NCI-H2081 treated with DMSO at 0.1 percent for 48 hours (cell line): Measurements from ENCODE around the gene PLAGL1.

Experiments used
- DNase-seq: peaks from one replicate; lab custom pipeline; 2025; lab: John Stamatoyannopoulos, UW

Gene PLAGL1

DNA sequence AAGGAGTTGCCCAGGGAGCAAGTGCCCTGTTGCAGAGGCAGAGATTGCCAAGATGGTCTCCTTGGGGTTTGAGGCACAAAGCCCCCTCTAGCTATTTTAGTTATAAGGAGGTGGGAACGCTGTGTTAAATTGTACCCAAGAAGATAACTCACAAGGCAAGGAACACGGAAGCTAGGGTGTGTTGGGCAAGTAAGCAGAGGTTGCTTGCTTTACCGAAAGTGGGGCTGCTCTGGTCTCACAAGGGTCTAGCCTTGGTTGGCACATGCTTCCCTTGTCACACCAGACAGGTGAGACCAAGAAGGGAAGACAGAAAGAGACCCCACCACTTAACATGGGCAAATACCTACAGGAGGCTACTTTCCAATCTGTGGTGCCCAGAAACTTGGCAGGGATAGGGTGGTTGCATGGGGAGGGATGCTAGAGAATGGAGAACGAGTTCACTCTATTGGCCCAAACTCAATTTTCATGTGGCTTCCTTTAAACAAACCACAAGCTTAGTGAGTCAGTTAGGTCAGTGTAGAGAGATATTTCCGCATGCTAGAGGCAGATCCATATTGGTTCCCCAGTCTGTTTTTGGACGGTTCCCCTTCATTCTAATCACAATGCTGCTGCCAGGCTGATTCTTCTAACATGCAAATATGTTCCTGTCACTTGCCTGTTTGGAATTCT is 42.4 kb downstream of the PLAGL1 start:
- no peak for DNase-seq

DNA sequence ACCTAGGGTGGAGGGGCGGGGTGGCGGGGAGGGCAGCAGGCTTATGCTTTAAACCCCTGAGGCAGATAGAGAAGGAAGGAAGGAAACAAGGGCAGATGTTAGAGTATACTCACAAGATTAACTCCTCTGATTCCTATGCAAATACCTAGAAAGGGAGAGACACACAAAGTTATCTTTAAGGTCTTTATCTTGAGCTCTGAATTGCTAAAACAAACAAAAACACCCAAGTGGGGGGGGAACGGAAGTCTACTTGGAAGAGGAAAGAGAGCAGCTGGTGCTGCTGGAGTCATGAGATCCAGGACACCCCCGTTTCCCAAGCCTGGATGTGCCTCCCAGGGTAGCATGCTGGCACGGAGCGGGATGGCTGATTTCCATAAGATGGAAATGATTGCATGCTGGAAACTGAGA is 43.4 kb downstream of the PLAGL1 start:
- DNase-seq: no peak

DNA sequence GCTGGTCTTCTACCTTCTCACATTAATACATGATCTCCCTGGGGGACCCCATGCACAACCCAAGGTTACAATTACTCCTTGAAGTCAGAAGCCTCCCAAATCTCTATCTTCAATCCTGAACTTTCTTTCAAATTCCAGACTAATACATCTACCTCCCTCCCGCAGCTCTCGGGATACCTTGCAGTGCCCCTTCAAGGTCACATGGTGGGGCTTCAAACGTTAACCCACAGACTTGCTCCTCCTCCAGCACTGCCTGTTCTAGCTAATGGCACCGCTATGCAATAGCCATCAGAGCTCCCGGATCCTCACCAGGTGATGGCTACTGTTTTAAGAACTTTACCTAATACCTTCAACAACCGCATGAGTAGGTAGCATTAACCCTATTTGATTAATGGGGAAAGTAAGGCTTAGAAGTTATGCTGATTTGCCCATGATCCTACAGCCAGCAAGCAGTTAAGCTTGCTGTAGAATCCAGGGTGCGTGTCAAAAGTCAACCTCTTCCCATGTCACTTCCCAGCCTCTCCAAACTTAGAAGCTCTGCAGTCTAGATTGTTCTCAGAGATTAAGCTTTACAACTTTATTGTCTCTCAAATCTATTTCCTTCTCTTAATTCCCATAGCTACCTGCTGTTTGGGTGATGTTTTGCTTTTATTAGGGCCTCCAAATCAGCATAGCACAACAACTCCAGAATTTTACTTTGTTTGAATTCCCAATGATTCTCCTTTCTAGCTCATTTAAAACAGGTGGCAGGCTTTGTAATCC is 44.7 kb downstream of the PLAGL1 start:
- no peak for DNase-seq

DNA sequence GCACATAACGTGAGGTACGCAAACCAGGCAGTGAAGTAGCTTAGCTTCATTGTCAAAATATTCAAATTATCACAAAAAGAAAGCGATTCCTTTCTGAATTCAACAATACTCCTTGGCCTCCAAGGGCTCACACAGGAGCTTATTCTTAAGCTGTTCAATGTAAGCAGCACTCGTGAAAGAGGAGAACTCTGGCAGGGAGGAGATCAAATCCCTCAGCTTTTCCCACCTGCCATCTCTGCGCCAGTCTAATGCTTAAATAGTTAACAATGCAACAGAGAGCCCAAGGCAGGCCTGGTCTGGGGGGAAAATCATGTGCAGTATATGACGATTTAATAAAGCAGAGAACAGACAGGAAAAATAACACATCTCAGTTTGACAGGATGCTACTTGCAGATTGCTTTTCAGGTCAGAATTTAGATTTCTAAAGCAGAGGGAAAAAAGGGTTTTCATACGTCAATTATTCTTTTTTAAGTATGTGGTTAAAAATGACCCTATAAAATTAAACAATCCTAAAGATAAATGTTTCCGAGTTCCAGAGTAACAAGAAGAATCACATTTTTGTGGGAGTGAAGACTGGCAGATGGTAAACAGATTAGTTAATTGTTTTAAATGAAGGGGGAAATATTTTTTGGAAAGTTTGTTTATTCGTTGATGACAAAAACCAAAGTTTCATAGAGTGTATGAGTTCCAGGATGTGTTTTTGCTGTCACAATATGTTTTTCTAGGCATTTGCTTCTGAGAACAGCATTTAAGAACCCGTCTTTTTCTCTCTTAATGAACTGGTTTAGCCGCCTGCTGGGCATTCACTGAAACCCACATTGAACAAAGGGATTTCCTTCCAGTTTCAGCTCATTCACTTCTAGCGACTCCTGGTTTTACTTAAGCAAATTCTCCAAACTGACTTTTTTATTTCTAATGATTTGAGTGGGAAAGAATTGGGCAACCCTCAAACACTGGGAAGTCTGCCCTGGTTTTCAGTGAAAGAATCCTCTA is 45.9 kb downstream of the PLAGL1 start:
- no peak for DNase-seq

DNA sequence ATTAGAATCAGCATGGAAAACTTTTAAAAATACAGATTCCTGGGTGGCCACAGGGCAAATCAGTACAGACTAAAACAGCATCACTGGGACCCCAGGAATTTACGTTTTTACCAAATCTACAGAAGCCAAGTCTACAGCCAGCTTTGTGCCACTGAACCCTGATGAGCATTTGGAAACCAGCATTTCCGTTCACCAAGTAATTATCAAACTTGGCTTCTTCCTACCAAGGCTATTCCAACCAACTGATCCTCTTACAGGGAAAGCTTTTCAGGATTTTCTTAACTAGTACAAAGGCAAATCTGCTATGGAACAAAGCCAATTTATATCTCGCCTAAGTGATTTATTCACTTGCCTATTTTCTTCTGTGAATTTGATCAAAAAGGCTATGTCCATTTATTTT is 47.0 kb downstream of the PLAGL1 start:
- DNase-seq: no peak

DNA sequence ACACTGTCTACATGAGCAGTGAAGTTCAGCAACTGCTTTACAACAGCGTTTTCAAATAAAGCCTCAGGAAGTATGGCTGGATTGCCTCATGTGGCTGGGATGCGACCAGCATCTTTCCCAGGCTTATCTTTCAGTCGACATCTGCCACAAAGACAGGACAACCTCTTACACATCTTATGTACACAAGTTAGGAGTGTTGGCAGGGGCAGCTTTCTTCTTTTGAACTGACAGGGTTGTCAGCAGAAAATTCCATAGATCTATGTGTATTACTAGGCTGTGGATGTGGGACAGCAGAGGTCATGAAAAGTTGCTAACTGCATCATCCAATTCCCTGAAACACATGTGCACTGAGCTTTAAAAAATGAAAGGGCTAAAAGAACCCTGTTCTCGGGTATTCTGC is 48.1 kb downstream of the PLAGL1 start:
- DNase-seq: no peak

DNA sequence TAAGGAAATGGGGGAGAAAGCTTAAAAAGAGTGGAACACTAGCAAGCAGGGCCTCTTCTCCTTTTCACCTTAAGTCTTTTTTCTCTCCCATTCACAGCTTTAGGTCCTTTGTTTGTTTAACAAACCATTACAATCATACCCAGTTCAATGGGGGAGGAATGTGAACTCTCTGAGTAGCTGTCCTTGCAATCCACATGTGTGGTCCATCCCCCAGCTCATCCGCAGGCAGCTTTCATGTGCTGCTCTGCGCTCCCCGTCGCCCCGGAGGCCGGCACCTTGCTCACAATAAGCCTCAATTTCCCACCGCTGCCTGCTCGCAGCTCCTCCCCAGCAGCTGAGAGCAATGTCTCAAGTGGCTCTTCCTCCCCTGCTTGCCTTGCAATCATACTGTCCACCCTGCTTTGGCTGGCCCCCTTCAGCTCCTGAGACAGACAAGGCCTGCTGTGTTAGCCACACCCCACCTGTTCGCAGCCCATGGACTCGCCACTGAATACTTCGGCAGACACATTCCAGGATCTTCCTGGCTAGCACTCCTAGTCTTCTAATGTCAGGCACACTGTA is 49.1 kb downstream of the PLAGL1 start:
- no peak for DNase-seq

DNA sequence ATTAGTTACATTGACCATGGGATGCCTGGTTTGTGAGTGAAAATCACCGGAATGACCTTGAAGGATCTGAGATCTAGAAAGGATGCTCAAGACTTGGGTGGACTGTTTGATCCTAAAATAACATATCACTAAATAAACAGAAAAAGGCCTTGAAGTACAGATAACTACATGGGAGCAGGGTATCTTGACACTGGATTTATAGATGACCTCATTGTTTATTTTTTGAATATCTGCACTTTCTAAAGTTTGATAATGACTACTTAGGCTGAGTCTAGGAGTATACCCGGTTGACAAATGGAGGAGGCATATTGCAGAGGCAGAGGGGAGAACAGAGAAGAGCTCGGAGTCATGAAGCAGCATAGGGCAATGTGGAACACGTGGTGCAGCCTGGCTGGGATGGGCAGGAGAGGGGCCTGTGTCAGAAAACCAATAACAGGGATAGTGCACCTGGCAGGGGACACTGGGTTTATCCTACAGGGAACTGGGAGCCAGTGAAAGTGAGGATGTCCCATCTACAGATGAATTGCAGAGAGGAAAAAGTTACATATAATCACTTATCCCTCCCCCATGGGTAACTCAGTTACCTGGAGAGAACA is 50.3 kb downstream of the PLAGL1 start:
- DNase-seq: no peak

DNA sequence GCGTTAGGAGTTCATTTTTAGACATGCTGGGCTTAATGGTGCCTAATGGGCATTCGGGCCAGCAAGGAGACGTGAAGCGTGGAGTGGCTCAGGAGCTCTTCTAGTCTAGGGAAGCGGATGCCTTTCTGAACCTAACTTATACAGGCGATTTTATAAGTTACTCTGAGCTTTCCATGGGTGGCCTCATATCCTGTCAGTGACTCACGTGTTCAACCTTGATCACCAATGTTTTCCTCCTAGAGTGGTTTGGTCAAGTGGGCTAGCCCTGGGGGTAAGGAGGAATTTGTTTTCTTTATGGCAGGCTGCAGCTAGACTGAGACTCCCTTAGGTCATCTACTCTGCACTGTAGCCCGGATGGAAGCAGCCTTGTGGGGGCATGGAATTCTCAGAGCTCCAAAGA is 52.1 kb downstream of the PLAGL1 start:
- DNase-seq: no peak

DNA sequence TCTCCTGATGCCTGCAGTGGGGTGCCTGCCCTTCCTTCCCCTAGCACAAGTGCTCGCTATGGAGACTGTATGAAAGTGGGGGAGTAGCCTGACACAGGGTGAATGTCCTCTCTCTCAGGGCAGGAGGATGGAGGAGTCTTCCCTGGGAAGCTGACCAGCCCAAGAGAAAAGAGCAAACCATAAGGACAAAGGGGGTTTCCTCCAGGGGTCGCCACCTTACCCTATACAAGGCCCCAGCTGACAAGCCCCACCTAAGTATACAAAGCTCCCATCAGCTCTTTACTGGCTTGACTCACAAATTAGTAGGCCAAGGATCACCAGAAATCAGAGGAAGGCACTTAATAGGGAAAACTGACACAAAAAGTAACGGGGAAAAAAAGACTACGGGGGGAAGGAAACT is 54.1 kb downstream of the PLAGL1 start:
- DNase-seq: no peak

DNA sequence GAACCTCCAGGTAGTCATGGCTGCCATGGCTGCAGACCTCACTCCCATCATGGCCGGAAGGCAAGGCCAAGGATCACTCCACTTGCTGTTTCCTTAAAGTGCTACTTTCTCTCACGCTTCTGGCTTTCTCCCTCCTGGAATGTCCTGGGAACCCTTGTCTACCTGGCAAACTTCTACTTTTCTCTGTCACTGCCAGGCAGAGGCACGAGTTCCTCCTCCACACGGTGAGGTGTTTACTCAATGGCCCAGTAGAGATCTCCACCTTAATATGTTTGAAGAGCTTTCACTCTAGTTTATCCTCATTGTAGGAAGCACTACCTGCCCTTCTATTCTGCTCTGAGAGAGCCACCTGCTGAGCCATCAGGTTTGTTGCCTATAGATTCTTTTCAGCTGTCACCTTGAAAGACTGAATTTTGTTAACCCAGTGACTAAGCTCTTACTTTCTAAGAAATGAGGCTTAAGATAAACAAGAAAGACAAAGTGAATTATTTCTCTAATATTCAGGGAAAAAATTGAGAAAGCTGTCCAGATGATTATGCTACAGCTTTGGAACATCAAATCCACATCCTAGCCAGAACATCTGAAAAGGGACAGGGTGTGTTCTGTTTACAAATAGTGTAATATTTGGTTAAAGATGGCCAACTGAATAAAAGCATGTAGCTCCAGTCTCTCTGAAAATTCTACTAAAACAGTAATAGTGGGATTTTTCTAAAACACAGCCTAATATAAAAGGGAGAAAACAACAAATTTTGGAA is 54.9 kb downstream of the PLAGL1 start:
- no peak for DNase-seq

DNA sequence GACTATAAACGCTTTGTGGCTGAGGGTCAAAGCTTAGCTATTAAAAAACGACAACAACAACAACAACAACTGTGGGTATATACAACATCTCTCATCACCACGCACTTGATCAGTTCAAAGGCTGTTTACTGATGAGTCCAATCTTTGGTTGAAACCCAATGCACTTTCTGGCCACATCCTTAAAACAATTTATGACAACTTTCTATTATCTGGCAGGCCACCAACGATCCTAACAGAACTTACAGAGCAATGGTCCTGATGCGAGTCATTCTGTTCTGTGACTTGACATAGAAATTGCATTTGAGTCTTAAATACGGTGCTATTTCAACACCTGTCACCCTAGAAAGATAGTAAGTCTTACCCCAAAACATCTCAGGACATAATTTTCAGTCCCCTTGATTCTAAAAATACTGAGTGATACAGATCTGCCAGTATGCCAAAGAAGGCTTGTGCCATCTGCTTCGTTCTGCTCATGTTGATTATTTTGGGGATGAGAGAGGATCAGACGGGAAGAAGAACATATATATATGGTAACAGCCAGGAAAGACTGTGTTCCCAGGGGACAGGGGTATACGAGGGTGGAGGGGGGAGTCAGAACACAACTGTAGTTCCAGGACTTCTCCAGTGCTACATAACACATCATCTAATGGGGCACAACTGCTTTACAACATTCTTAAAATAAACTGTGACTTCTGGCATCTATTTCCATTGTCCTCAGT is 55.8 kb downstream of the PLAGL1 start:
- no peak for DNase-seq

DNA sequence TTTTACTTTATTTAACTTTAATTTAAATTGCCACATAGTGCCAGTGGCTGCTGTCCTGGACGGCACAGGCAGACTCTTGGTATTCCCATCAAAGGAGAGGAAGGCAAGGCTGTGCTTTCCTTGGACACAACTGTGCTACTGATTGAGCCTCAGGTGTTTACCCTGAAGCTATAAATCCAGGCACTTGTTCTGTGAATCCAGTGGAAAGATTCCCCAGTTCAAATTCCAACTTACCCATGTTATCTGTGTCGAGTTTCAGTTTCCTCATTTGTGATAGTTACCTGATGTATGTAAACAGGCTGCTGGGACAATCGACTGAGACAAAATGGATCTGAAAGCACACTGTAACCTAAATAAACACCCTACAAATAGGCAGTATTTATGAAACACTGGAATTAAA is 57.2 kb downstream of the PLAGL1 start:
- no peak for DNase-seq

DNA sequence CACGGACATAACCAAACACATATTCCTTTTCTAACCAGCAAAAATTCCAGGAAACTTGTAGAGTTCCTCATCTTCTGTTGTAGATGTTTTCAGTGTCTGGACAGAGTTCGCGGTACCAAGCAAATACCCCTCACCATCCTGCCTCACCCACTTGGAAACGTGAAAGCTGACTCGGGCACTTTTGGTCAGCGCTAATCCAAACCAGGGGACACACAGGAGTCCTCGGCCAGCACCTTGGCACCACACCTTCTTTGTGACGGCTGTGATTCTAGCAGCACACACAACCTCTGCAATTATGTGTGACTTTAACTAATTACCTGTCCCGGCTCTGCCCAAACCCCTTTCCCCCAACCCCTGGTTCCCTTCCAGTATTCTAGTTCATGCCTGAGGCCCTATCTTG is 58.1 kb downstream of the PLAGL1 start:
- DNase-seq: no peak

DNA sequence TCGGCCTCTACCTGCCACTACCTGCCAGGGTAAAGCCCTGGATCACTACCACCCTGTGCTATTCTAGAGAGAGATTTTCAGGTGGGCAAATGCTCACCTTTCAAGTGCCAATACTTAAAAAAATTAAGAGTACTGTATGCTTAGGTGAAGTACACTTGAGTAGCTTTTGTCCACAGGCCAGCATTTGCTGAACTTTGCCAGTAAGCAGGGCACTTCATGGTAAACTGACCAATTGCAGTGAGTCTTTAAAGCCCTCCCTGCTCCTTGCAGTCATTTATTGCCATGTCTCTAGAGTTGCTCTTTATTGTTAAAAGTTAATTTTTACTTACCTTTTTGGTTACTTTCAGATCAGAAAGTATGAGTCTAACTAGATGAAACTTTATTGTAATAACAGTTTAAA is 58.5 kb downstream of the PLAGL1 start:
- DNase-seq: no peak

DNA sequence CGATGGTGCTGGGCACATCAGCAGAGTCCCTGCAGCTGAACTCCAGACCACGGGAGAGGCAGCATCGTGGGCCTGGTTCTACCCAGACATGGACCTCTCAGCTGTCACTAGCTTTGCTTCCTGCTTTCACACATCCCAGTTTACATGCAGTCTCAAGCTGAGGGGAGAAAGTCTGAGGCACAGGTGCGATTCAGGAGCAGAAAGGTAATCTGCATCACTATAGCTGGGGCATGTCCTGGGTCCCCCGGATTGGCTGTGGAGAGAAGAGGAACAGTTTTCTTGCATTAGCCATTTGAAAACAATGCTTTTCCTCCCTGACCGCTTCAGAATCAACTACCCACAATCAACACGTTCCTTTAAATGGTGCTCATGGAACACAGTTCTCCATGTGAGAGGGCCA is 59.9 kb downstream of the PLAGL1 start:
- DNase-seq: no peak

DNA sequence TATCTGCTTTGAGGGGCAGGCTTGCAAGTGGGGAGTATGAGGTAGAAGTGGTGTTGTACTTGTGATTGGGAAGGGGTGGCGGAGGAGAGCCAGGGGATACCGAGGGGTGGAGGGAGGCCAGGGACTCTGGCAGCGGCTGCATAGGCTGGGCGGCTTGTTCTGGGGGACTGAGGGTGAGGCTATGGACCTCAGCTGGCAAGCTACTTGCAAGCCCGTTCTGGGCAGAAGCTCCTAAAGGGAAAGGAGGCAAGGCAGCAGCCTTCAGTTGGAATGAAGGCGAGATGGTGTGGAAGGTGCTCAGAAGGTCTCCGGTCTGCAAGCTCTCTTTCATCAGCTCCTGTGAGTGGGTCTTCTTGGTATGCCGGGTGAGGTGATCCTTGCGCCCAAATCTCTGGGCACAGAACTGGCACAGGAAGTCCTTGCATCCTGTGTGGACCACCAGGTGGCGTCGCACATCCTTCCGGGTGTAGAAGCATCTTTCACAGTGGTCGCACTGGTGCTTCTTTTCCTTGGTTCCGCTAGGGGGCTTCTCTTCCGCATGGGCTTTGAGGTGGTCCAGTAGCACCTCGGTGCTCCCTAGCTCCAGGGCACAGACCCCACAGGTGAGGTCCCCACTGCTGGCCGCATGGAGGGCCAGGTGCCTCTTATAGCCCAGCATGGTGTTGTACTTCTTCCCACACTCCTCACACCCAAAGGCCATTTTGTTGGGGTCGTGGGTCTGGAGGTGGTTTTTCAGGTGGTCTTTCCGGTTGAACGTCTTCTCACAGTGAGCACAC is 66.0 kb downstream of the PLAGL1 start:
- DNase-seq: no peak

DNA sequence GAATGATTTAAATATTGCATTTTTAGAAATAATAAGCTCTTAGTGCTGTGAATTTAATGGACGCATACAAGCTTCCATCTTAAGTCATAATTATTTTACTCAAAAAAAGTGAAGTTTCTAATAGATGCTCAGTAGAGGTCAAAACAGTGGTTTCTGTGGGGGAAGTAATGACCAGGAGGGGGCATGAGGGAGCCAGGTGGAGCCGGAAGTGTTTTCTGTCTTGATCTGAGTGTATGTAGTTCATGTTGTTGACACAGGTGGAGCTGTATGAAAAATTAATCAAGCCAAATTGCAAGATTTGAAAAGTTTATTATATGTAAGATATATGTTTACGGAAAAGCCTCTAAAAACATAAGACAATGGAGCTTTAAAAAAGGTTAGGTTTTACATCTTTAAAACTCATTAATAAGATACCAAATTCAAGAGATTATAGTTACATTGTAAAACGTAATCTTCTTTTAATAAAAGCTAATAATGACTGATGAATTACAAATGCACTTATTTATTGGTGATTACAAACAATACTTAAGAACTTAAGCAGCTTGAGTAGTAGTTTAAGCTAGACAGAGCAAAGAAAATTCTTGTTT is 68.0 kb downstream of the PLAGL1 start:
- DNase-seq: no peak

DNA sequence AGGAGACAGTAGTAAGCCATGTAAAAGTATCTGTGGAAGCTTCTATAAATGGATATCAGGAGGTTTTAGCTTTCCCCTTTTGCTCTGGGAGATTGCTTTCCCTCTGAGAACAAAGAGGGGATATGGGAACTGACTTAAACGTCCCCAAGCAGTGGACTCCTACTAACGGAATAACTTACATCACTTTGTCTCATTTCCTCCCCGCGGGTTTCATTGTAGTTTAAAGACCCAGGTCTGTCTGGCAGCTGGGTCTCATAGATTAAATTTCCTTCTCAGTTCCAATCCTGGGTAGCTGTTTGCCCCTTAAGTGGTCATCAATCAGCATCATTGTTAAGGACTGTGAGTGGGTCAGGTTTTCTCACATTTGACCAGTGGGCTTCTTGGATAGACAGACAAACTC is 68.7 kb downstream of the PLAGL1 start:
- no peak for DNase-seq

DNA sequence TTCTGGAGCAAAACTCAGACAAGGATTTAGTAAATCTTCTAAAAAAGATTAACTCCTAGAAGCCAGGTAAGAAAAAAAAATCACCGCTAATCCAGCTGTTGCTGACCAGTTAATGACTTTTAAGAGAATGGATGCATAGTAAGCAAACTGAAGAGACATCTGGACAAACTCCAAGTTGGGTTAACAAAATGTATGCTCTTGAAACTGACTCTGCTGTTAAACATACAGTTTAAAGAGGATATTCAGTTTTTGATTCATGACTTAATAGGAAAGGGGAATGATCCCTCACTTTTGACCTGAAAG is 70.4 kb downstream of the PLAGL1 start:
- no peak for DNase-seq
